ENCODE data around the gene TRAPPC4. TPM values are rescaled to one million over a fixed set of nuclear protein-coding genes. Genes with fewer than 3 reads are reported as not detected.
"Not testable (repeated sequence)": the region's sequence is repeated elsewhere in the genome, so short reads cannot be mapped to it uniquely, and the experiment has no call there.

Gene TRAPPC4
- total and polyA plus RNA-seq, 8 donors = 13.4 to 81.4 (median 31.8) TPM

GRCh38 chr11:119034813-119035212, 16.2 kb downstream of the TRAPPC4 start:
- Histone ChIP-seq H3K9me3 (no peaks in the 10 kb centered on the region), H3K36me3 (no peaks in the 10 kb centered on the region), H3K27me3 (no peaks in the 10 kb centered on the region), H3K27ac (no peak overlapping the region), H3K4me3 (no peak overlapping the region), H3K4me1 (peaks cover 4 to 10% (median 7%) of the 10 kb centered on the region in 4 donors)
- TF ChIP-seq POLR2AphosphoS5 (IDR thresholded peaks at IDR 0.05) (no peak), CTCF (IDR thresholded peaks at IDR 0.05) (no peak), EP300 (IDR thresholded peaks at IDR 0.05) (no peak), POLR2A (IDR thresholded peaks at IDR 0.05) (no peak)
- intact Hi-C loops (cut with DNase I; ENCODE audit: low total_unique reads) = no loop called here
- DNase-seq = no peak
- 81 to 90% (median 83%) methylated on average over 3 of the region's 3 CpGs for WGBS, 5 donors

GRCh38 chr11:119038884-119039283, 20.3 kb downstream of the TRAPPC4 start:
- 80 to 92% (median 88%) methylated on average over 5 of the region's 5 CpGs for WGBS, 5 donors
- no peak for TF ChIP-seq EP300 (IDR thresholded peaks at IDR 0.05)
- no peak for TF ChIP-seq POLR2A (IDR thresholded peaks at IDR 0.05)
- no peak for TF ChIP-seq CTCF (IDR thresholded peaks at IDR 0.05)
- TF ChIP-seq POLR2AphosphoS5 (IDR thresholded peaks at IDR 0.05) = no peak
- no peak overlapping the region for H3K27ac ChIP-seq
- H3K4me1 ChIP-seq = no peaks in the 10 kb centered on the region
- H3K27me3 ChIP-seq = no peaks in the 10 kb centered on the region
- no peaks in the 10 kb centered on the region for H3K9me3 ChIP-seq
- no peak for DNase-seq
- peaks cover 0 to under 1% (median 0%) of the 10 kb centered on the region in 4 donors for H3K36me3 ChIP-seq
- intact Hi-C loops (cut with DNase I; ENCODE audit: low total_unique reads) = no loop called here
- no peak overlapping the region for H3K4me3 ChIP-seq

- H3K36me3 ChIP-seq; H3K27ac ChIP-seq; DNase-seq; H3K27me3 ChIP-seq; H3K4me1 ChIP-seq; H3K4me3 ChIP-seq; H3K9me3 ChIP-seq; intact Hi-C loops (cut with DNase I; ENCODE audit: low total_unique reads): not testable (repeated sequence)
- 37 to 45% (median 40%) methylated on average over 6 to 11 of the region's 11 CpGs for WGBS, 5 donors
These were observed 20.9 kb downstream of the TRAPPC4 start for GRCh38 chr11:119039471-119039870.

- Histone ChIP-seq H3K9me3 (no peaks in the 10 kb centered on the region), H3K36me3 (peaks cover 22 to 31% (median 28%) of the 10 kb centered on the region in 4 donors), H3K27me3 (no peaks in the 10 kb centered on the region), H3K4me3 (no peak overlapping the region), H3K4me1 (no peaks in the 10 kb centered on the region), H3K27ac (no peak overlapping the region)
- TF ChIP-seq POLR2A (IDR thresholded peaks at IDR 0.05) (no peak), POLR2AphosphoS5 (IDR thresholded peaks at IDR 0.05) (no peak), CTCF (IDR thresholded peaks at IDR 0.05) (no peak), EP300 (IDR thresholded peaks at IDR 0.05) (no peak)
- WGBS, 5 donors = 89 to 93% (median 90%) methylated on average over 4 of the region's 4 CpGs
- DNase-seq = no peak
- intact Hi-C loops (cut with DNase I; ENCODE audit: low total_unique reads) = no loop called here
These were observed 23.4 kb downstream of the TRAPPC4 start for GRCh38 chr11:119041821-119042514.

DNA sequence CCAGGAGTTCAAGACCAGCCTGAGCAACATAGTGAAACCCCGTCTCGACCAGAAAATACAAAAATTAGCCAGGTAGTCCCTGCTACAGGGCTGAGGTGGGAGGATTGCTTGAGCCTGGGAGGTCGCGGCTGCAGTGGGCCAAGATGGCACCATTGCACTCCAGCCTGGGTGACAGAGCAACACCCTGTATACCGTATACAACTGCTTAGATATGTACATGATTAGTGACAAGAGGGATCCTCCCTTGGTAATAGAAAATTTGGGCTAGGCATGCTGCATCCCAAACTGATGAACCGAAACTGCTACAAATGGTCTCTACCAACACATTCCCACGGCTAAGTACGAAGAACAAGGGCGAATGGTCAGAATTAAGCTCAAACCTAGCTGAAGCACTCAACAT, 24.4 kb downstream of the TRAPPC4 start:
- intact Hi-C loops (cut with DNase I; ENCODE audit: low total_unique reads) = no loop called here
- H3K9me3 ChIP-seq = no peaks in the 10 kb centered on the region
- no peaks in the 10 kb centered on the region for H3K27me3 ChIP-seq
- no peak overlapping the region for H3K27ac ChIP-seq
- TF ChIP-seq POLR2AphosphoS5 (IDR thresholded peaks at IDR 0.05) (no peak), EP300 (IDR thresholded peaks at IDR 0.05) (no peak), POLR2A (IDR thresholded peaks at IDR 0.05) (no peak), CTCF (IDR thresholded peaks at IDR 0.05) (no peak)
- 84 to 94% (median 91%) methylated on average over 9 of the region's 9 CpGs for WGBS, 5 donors
- H3K4me3 ChIP-seq = no peak overlapping the region
- no peak for DNase-seq
- no peaks in the 10 kb centered on the region for H3K4me1 ChIP-seq
- peaks cover 32 to 40% (median 38%) of the 10 kb centered on the region in 4 donors for H3K36me3 ChIP-seq
